ENCODE measurements around the gene B3GALT5.
"Not testable (repeated sequence)": the region's sequence is repeated elsewhere in the genome, so short reads cannot be mapped to it uniquely, and the experiment has no call there.

B3GALT5 gene

GRCh38 chr21:39667353-39667891, 54.7 kb downstream of the B3GALT5 start:
- no peak for DNase-seq (ENCODE audit: low spot score)

GRCh38 chr21:39668369-39668768, 55.6 kb downstream of the B3GALT5 start:
- DNase-seq (ENCODE audit: low spot score): no peak

GRCh38 chr21:39669485-39669884, 56.7 kb downstream of the B3GALT5 start:
- DNase-seq (ENCODE audit: low spot score): no peak

GRCh38 chr21:39669976-39670661, 57.4 kb downstream of the B3GALT5 start:
- DNase-seq (ENCODE audit: low spot score): no peak

- no peak for DNase-seq (ENCODE audit: low spot score)
These were observed 58.0 kb downstream of the B3GALT5 start for GRCh38 chr21:39670701-39671100.

- no peak for DNase-seq (ENCODE audit: low spot score)
These were observed 59.2 kb downstream of the B3GALT5 start for GRCh38 chr21:39671986-39672385.

GRCh38 chr21:39673163-39673562, 60.4 kb downstream of the B3GALT5 start:
- no peak for DNase-seq (ENCODE audit: low spot score)

- DNase-seq (ENCODE audit: low spot score): no peak
These were observed 61.0 kb downstream of the B3GALT5 start for GRCh38 chr21:39673736-39674135.

GRCh38 chr21:39674801-39675200, 62.1 kb downstream of the B3GALT5 start:
- no peak for DNase-seq (ENCODE audit: low spot score)

GRCh38 chr21:39675590-39675989, 62.9 kb downstream of the B3GALT5 start:
- no peak for DNase-seq (ENCODE audit: low spot score)

- DNase-seq (ENCODE audit: low spot score): no peak
These were observed 63.4 kb downstream of the B3GALT5 start for GRCh38 chr21:39675993-39676661.

GRCh38 chr21:39680216-39680615, 67.5 kb downstream of the B3GALT5 start:
- DNase-seq (ENCODE audit: low spot score): no peak

GRCh38 chr21:39681257-39681656, 68.5 kb downstream of the B3GALT5 start:
- DNase-seq (ENCODE audit: low spot score): no peak

GRCh38 chr21:39681845-39682244, 69.1 kb downstream of the B3GALT5 start:
- no peak for DNase-seq (ENCODE audit: low spot score)

GRCh38 chr21:39685236-39685635, 72.5 kb downstream of the B3GALT5 start:
- DNase-seq (ENCODE audit: low spot score): no peak

GRCh38 chr21:39685991-39686390, 73.3 kb downstream of the B3GALT5 start:
- no peak for DNase-seq (ENCODE audit: low spot score)

GRCh38 chr21:39686646-39687468, 74.1 kb downstream of the B3GALT5 start:
- DNase-seq (ENCODE audit: low spot score): no peak

GRCh38 chr21:39688010-39688409, 75.3 kb downstream of the B3GALT5 start:
- DNase-seq (ENCODE audit: low spot score): no peak

GRCh38 chr21:39689860-39690259, 77.1 kb downstream of the B3GALT5 start:
- DNase-seq (ENCODE audit: low spot score): not testable (repeated sequence)

GRCh38 chr21:39690454-39690853, 77.7 kb downstream of the B3GALT5 start:
- no peak for DNase-seq (ENCODE audit: low spot score)

- no peak for DNase-seq (ENCODE audit: low spot score)
These were observed 82.0 kb downstream of the B3GALT5 start for GRCh38 chr21:39694750-39695149.

- DNase-seq (ENCODE audit: low spot score): no peak
These were observed 83.5 kb downstream of the B3GALT5 start for GRCh38 chr21:39696196-39696595.

GRCh38 chr21:39696618-39697017, 83.9 kb downstream of the B3GALT5 start:
- DNase-seq (ENCODE audit: low spot score): no peak
